ENCODE results near the gene MT1E.

The MT1E gene

GRCh38 chr16:56601325-56601724 lies 24.3 kb upstream of the MT1E start (continued):
- TF ChIP-seq ZNF639 (tag by site-specific recombination; IDR thresholded peaks at IDR 0.05) (no peak), GLI2 (tag by site-specific recombination; IDR thresholded peaks at IDR 0.05; ENCODE audit: borderline replicate concordance, low read depth) (no peak)

- no peaks in the 10 kb centered on the region for H3K36me3 ChIP-seq (ENCODE audit: control insufficient read depth in 2 of 2, insufficient read depth in 1 of 2, low read length in 2 of 2)
- no peak for TF ChIP-seq FEZF1 (tag by site-specific recombination; IDR thresholded peaks at IDR 0.05)
- TF ChIP-seq ZNF473 (tag by site-specific recombination; IDR thresholded peaks at IDR 0.05), result no peak
- TF ChIP-seq ZNF404 (tag by site-specific recombination; IDR thresholded peaks at IDR 0.05), result no peak
- TF ChIP-seq ZNF48 (tag by site-specific recombination; IDR thresholded peaks at IDR 0.05), result no peak
- TF ChIP-seq ZNF10 (tag by site-specific recombination; IDR thresholded peaks at IDR 0.05), result 0 out of 2 replicates have a peak, but pooled peaks have one; percentile 23
- TF ChIP-seq ZBTB6 (tag by site-specific recombination; IDR thresholded peaks at IDR 0.05), result no peak
- TF ChIP-seq KLF1 (tag by site-specific recombination; IDR thresholded peaks at IDR 0.05), result no peak
- 0 out of 2 replicates have a peak, but pooled peaks have one; percentile 36 for TF ChIP-seq ZBTB44 (tag by site-specific recombination; IDR thresholded peaks at IDR 0.05)
- no peak for TF ChIP-seq ZNF629 (tag by site-specific recombination; IDR thresholded peaks at IDR 0.05)
- TF ChIP-seq ZNF341 (tag by site-specific recombination; IDR thresholded peaks at IDR 0.05; ENCODE audit: low read depth), result no peak
- no peak for TF ChIP-seq ZNF530 (tag by site-specific recombination; IDR thresholded peaks at IDR 0.05; ENCODE audit: low read depth)
- no peak for TF ChIP-seq INSM2 (tag by site-specific recombination; IDR thresholded peaks at IDR 0.05)
- no peak for TF ChIP-seq ZXDB (tag by site-specific recombination; IDR thresholded peaks at IDR 0.05)
- no peak for TF ChIP-seq EGR2 (tag by site-specific recombination; IDR thresholded peaks at IDR 0.05; ENCODE audit: low read depth)
- peak; percentile 53; the same call in 1 of the 2 replicates for TF ChIP-seq CTCF (tag by site-specific recombination; IDR thresholded peaks at IDR 0.05)
- TF ChIP-seq ZNF26 (tag by site-specific recombination; IDR thresholded peaks at IDR 0.05), result no peak
- peak; percentile 30 for TF ChIP-seq ZNF654 (tag by site-specific recombination; IDR thresholded peaks at IDR 0.05; ENCODE audit: low read depth)
- H3K9me3 ChIP-seq (ENCODE audit: control insufficient read depth, insufficient read depth, low read depth, low read length), result no peaks in the 10 kb centered on the region
- no peak overlapping the region for H3K27ac ChIP-seq (ENCODE audit: extremely low read depth, low read depth, low read length)
- POLR2A ChIA-PET, result interaction anchor here (0.7 to 1.5 kb wide), 2 partner anchors 91 to 153 kb away, joined by 3 to 4 read pairs; partner anchors contain the start of genes NUDT21 and OGFOD1
- CTCF ChIA-PET, result interaction anchor here (0.6 to 6.0 kb wide), 20 partner anchors 12 to 334 kb away, joined by 3 to 66 read pairs (median 4); no protein-coding TSS in a partner anchor
- H3K4me1 ChIP-seq (ENCODE audit: control insufficient read depth, insufficient read depth, low read length), result no peaks in the 10 kb centered on the region
- no peak overlapping the region for H3K4me3 ChIP-seq (ENCODE audit: low read depth, low read length)
Measured at GRCh38 chr16:56603589-56603988, 22.0 kb upstream of the MT1E start.

All from HEK293 (cell line).